Mucosa of stomach (tissue), 1 donor: Measurements from ENCODE around the gene IPO7.
"Not testable (repeated sequence)": the region's sequence is repeated elsewhere in the genome, so short reads cannot be mapped to it uniquely, and the experiment has no call there.

Experiments
- H3K27me3 ChIP-seq: one replicate; pipeline ENCODE4 v1.7.0; 2013; ENCODE audit warnings: mild to moderate bottlenecking, low read length; ENCODE audit not compliant: control insufficient read depth, insufficient read depth
- H3K36me3 ChIP-seq: one replicate; pipeline ENCODE4 v1.7.0; 2013; ENCODE audit warnings: low read length; ENCODE audit not compliant: control insufficient read depth, insufficient read depth
- H3K4me1 ChIP-seq: one replicate; pipeline ENCODE4 v1.7.0; 2013; ENCODE audit warnings: mild to moderate bottlenecking, low read length; ENCODE audit not compliant: control insufficient read depth, insufficient read depth
- H3K4me3 ChIP-seq: one replicate; pipeline ENCODE4 v1.7.0; 2013; ENCODE audit warnings: low read length
- H3K9ac ChIP-seq: one replicate; pipeline ENCODE4 v1.7.0; 2013; ENCODE audit warnings: mild to moderate bottlenecking, low read length, moderate library complexity
- H3K9me3 ChIP-seq: one replicate; pipeline ENCODE4 v1.7.0; 2013; ENCODE audit warnings: mild to moderate bottlenecking, low read length, moderate library complexity; ENCODE audit not compliant: control insufficient read depth
- donor health status: Pancreatic carcinoma.

The IPO7 gene

GRCh38 chr11:9438611-9439010 is 54.2 kb downstream of the IPO7 start:
- H3K4me3 ChIP-seq: no peak overlapping the region
- H3K4me1 ChIP-seq: no peaks in the 10 kb centered on the region
- H3K9ac ChIP-seq: no peak overlapping the region
- peaks cover 6% of the 10 kb centered on the region for H3K36me3 ChIP-seq
- H3K27me3 ChIP-seq: no peaks in the 10 kb centered on the region
- H3K9me3 ChIP-seq: no peaks in the 10 kb centered on the region

- Histone ChIP-seq H3K4me1 (no peaks in the 10 kb centered on the region), H3K9ac (no peak overlapping the region), H3K36me3 (peaks cover 5% of the 10 kb centered on the region), H3K9me3 (no peaks in the 10 kb centered on the region), H3K4me3 (no peak overlapping the region), H3K27me3 (no peaks in the 10 kb centered on the region)
Observed at GRCh38 chr11:9446230-9446629, 61.8 kb downstream of the IPO7 start.

GRCh38 chr11:9448576-9449352 is 64.3 kb downstream of the IPO7 start:
- Histone ChIP-seq H3K9me3 (no peaks in the 10 kb centered on the region), H3K4me3 (no peak overlapping the region), H3K9ac (no peak overlapping the region), H3K36me3 (no peaks in the 10 kb centered on the region), H3K27me3 (no peaks in the 10 kb centered on the region), H3K4me1 (no peaks in the 10 kb centered on the region)

GRCh38 chr11:9452023-9452422 is 67.6 kb downstream of the IPO7 start:
- not testable (repeated sequence) for H3K36me3 ChIP-seq, H3K9me3 ChIP-seq, H3K4me3 ChIP-seq, H3K4me1 ChIP-seq, H3K27me3 ChIP-seq, H3K9ac ChIP-seq

- H3K9ac ChIP-seq: no peak overlapping the region
- no peaks in the 10 kb centered on the region for H3K9me3 ChIP-seq
- H3K27me3 ChIP-seq: no peaks in the 10 kb centered on the region
- H3K4me3 ChIP-seq: no peak overlapping the region
- H3K36me3 ChIP-seq: no peaks in the 10 kb centered on the region
- H3K4me1 ChIP-seq: no peaks in the 10 kb centered on the region
Observed at GRCh38 chr11:9455722-9456121, 71.3 kb downstream of the IPO7 start.

- peaks cover 6% of the 10 kb centered on the region for H3K4me1 ChIP-seq
- peak overlapping the region; percentile 100 for H3K4me3 ChIP-seq
- no peaks in the 10 kb centered on the region for H3K27me3 ChIP-seq
- H3K36me3 ChIP-seq: no peaks in the 10 kb centered on the region
- H3K9me3 ChIP-seq: no peaks in the 10 kb centered on the region
- H3K9ac ChIP-seq: peak overlapping the region; percentile 100
Observed at GRCh38 chr11:9459667-9460321, 75.3 kb downstream of the IPO7 start.

- Histone ChIP-seq H3K9me3 (no peaks in the 10 kb centered on the region), H3K4me1 (peaks cover 6% of the 10 kb centered on the region), H3K36me3 (no peaks in the 10 kb centered on the region), H3K9ac (peak within 1 kb of the TSS; percentile 100), H3K27me3 (no peaks in the 10 kb centered on the region), H3K4me3 (peak within 1 kb of the TSS; percentile 100)
Observed at GRCh38 chr11:9460322-9461062, 76.0 kb downstream of the IPO7 start, which contains the start of gene ZNF143. Gene ZNF143 (plus strand): TSS chr11:9461012. CDS start chr11:9471309, 10,297 bp downstream.

GRCh38 chr11:9461063-9461759 is 76.8 kb downstream of the IPO7 start:
- H3K9ac ChIP-seq: peak overlapping the region; percentile 99
- H3K27me3 ChIP-seq: no peaks in the 10 kb centered on the region
- no peaks in the 10 kb centered on the region for H3K36me3 ChIP-seq
- H3K4me1 ChIP-seq: peaks cover 6% of the 10 kb centered on the region
- H3K4me3 ChIP-seq: peak overlapping the region; percentile 7
- H3K9me3 ChIP-seq: no peaks in the 10 kb centered on the region

- H3K9ac ChIP-seq: peak overlapping the region; percentile 99
- no peaks in the 10 kb centered on the region for H3K9me3 ChIP-seq
- H3K27me3 ChIP-seq: no peaks in the 10 kb centered on the region
- H3K4me1 ChIP-seq: peaks cover 6% of the 10 kb centered on the region
- H3K4me3 ChIP-seq: peak overlapping the region; percentile 7
- no peaks in the 10 kb centered on the region for H3K36me3 ChIP-seq
Observed at GRCh38 chr11:9461760-9462134, 77.3 kb downstream of the IPO7 start.

GRCh38 chr11:9462172-9462799 is 77.8 kb downstream of the IPO7 start:
- Histone ChIP-seq H3K4me3 (peak overlapping the region; percentile 7), H3K27me3 (no peaks in the 10 kb centered on the region), H3K36me3 (no peaks in the 10 kb centered on the region), H3K4me1 (peaks cover 6% of the 10 kb centered on the region), H3K9ac (peak overlapping the region; percentile 99), H3K9me3 (no peaks in the 10 kb centered on the region)

GRCh38 chr11:9462806-9463537 is 78.5 kb downstream of the IPO7 start:
- Histone ChIP-seq H3K36me3 (no peaks in the 10 kb centered on the region), H3K4me3 (no peak overlapping the region), H3K4me1 (peaks cover 6% of the 10 kb centered on the region), H3K27me3 (no peaks in the 10 kb centered on the region), H3K9me3 (no peaks in the 10 kb centered on the region), H3K9ac (no peak overlapping the region)
